Adrenal gland (tissue), 5 donors: Measurements from ENCODE around the gene PKNOX2.

Experiments used
- POLR2A ChIP-seq, 2 donors: fragments of 450-650 bp; IDR thresholded peaks; one replicate each; pipeline ENCODE4 v1.6.1; 2017; ENCODE audit warnings: antibody characterized with exemption in 2 of 2, mild to moderate bottlenecking in 2 of 2, moderate library complexity in 1 of 2
- TF ChIP-seq, protein P1 (sequence below), 6 experiments: fragments of 450-650 bp in 4 of 6; fragments of 200-600 bp in 2 of 6; sonication (generic) in 1 of 6; IDR thresholded peaks; 1 replicate in 5 of 6; 2 replicates in 1 of 6; pipeline versions ENCODE4 v1.5.1 to v1.8.0; 2016 to 2021; ENCODE audit warnings: antibody characterized with exemption in 6 of 6, mild to moderate bottlenecking in 2 of 6, moderate library complexity in 1 of 6
- donor health status: DM: no; HTN: no; CAD: no.

DNA sequence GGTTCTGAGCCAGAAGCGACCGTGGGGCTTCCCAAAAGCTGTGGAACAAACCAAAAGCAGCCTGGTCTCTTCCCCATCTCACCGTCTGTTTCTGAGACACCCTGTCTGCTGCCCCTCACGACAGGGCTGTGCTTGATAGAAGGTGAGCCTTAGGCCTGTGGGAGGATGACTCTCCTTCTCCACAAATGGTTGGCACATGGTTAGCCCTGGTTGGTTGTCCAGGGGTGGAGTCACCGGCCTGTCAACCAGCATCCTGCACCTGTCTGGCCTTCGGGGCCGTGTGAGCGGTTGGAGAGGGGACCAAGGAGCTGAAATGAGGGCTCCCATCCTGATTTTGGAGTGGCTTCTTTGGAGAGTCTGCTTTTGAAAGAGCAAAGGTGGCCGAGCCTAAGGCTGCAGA, 135.3 kb downstream of the PKNOX2 start:
- no peak for TF ChIP-seq POLR2A (IDR thresholded peaks at IDR 0.05)
- TF ChIP-seq, protein P1, sequence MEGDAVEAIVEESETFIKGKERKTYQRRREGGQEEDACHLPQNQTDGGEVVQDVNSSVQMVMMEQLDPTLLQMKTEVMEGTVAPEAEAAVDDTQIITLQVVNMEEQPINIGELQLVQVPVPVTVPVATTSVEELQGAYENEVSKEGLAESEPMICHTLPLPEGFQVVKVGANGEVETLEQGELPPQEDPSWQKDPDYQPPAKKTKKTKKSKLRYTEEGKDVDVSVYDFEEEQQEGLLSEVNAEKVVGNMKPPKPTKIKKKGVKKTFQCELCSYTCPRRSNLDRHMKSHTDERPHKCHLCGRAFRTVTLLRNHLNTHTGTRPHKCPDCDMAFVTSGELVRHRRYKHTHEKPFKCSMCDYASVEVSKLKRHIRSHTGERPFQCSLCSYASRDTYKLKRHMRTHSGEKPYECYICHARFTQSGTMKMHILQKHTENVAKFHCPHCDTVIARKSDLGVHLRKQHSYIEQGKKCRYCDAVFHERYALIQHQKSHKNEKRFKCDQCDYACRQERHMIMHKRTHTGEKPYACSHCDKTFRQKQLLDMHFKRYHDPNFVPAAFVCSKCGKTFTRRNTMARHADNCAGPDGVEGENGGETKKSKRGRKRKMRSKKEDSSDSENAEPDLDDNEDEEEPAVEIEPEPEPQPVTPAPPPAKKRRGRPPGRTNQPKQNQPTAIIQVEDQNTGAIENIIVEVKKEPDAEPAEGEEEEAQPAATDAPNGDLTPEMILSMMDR (IDR thresholded peaks at IDR 0.05), result no peak
